Measurements from ENCODE around the gene SPAG8.
A peak's percentile ranks its signal among the peaks of the same experiment; 100 is the strongest.

The SPAG8 gene

DNA sequence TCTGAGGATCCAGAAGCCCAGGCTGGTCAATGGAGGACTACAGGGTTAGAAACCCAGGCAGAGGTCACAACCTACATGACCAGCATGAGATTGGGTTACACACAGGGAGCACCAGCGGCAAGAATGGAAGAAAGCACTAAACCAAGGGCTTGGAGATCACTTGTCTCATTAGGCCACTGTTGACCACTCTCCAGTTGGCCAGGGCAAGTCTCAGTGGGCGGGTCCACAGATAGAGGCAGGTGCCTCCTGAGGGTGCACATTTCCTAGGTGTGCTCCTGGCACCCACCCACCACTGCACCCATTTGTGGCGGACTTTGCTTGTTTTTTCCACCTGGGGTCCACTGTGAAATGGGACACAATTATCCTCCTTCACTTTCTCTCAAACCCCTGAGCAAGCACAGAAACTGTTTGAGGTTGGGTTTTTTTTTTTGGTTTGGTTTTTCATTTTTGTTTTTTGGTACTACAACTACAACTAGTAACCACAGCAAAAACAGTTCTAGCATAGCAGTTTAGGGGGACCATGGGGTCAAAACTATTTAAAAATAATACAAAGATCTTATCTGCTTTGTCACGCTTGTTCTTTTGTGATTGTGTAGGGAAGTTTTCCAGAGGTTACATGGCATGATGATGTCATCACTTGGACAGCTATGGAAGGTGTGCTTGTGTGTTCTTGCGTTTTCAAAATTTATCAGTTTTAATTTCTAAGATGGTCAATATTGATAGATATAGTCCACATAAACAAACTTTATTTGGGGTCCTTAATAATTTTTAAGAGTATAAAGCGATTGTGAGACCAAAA is 14.6 kb downstream of the SPAG8 start:
- H3K27me3 ChIP-seq (replicated peaks; ENCODE audit: insufficient read depth, low read length), result peaks cover 5% of the 10 kb centered on the region; the same call in 1 of the 2 replicates
- peak; percentile 37 for DNase-seq
- no peak overlapping the region for H2AFZ ChIP-seq (ENCODE audit: low read length)
- no peaks in the 10 kb centered on the region for H3K36me3 ChIP-seq (replicated peaks; ENCODE audit: insufficient read depth, low read length)
- no peaks in the 10 kb centered on the region for H4K20me1 ChIP-seq (ENCODE audit: insufficient read depth, low read length)
- H3K9me2 ChIP-seq (replicated peaks; ENCODE audit: insufficient read depth, low read length), result no peaks in the 10 kb centered on the region
- TF ChIP-seq EZH2 (optimal IDR thresholded peaks at IDR 0.05; ENCODE audit: low read depth, low read length) (no peak), EZH2phosphoT487 (IDR thresholded peaks at IDR 0.05; ENCODE audit: low read length) (no peak)
- TF ChIP-seq, protein P1, sequence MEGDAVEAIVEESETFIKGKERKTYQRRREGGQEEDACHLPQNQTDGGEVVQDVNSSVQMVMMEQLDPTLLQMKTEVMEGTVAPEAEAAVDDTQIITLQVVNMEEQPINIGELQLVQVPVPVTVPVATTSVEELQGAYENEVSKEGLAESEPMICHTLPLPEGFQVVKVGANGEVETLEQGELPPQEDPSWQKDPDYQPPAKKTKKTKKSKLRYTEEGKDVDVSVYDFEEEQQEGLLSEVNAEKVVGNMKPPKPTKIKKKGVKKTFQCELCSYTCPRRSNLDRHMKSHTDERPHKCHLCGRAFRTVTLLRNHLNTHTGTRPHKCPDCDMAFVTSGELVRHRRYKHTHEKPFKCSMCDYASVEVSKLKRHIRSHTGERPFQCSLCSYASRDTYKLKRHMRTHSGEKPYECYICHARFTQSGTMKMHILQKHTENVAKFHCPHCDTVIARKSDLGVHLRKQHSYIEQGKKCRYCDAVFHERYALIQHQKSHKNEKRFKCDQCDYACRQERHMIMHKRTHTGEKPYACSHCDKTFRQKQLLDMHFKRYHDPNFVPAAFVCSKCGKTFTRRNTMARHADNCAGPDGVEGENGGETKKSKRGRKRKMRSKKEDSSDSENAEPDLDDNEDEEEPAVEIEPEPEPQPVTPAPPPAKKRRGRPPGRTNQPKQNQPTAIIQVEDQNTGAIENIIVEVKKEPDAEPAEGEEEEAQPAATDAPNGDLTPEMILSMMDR (IDR thresholded peaks at IDR 0.05; ENCODE audit: low read length), result no peak
- no peak overlapping the region for H3K9ac ChIP-seq (ENCODE audit: low read length)
- no peak overlapping the region for H3K4me3 ChIP-seq (ENCODE audit: low read length)
- peak overlapping the region; percentile 9; the same call in 1 of the 2 replicates for H3K4me2 ChIP-seq (ENCODE audit: low read depth, low read length)
- no peak overlapping the region for H3K27ac ChIP-seq (ENCODE audit: low read length)
- H3F3A ChIP-seq (ENCODE audit: insufficient read depth, low read length), result 0 out of 2 replicates have a peak, but pooled peaks cover 5% of the 10 kb centered on the region
- H3K9me3 ChIP-seq (replicated peaks; ENCODE audit: insufficient read depth, low read length), result no peaks in the 10 kb centered on the region
- peaks cover 23% of the 10 kb centered on the region for H3K4me1 ChIP-seq (ENCODE audit: low read length)
- H3K79me2 ChIP-seq (ENCODE audit: low read length), result no peaks in the 10 kb centered on the region

DNA sequence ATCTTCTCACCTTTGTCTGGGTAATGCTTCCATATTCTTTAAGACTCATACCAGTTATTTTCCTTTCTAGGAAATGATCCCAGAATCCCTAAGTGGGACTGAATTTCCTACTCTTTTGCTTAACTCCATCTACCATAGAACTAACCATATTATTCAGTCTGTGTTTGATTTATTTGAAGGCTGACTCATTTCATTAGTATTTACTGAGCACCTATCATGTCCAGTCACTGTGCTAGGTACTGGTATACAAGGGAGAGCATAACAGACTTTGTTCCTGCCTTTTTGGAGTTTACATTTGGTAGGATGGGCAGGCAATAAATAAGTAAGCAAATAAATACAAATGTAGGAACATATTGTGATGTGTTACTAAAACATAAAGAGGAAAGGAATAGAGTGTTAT is 16.4 kb downstream of the SPAG8 start:
- DNase-seq, result no peak
- no peaks in the 10 kb centered on the region for H4K20me1 ChIP-seq (ENCODE audit: insufficient read depth, low read length)
- no peak overlapping the region for H3K4me2 ChIP-seq (ENCODE audit: low read depth, low read length)
- H3K9ac ChIP-seq (ENCODE audit: low read length), result no peak overlapping the region
- 0 out of 2 replicates have a peak, but pooled peaks cover 5% of the 10 kb centered on the region for H3F3A ChIP-seq (ENCODE audit: insufficient read depth, low read length)
- H3K9me3 ChIP-seq (replicated peaks; ENCODE audit: insufficient read depth, low read length), result no peaks in the 10 kb centered on the region
- no peak overlapping the region for H2AFZ ChIP-seq (ENCODE audit: low read length)
- H3K79me2 ChIP-seq (ENCODE audit: low read length), result no peaks in the 10 kb centered on the region
- H3K27me3 ChIP-seq (replicated peaks; ENCODE audit: insufficient read depth, low read length), result peaks cover 5% of the 10 kb centered on the region; the same call in 1 of the 2 replicates
- H3K4me1 ChIP-seq (ENCODE audit: low read length), result peaks cover 23% of the 10 kb centered on the region
- H3K4me3 ChIP-seq (ENCODE audit: low read length), result no peak overlapping the region
- no peak overlapping the region for H3K27ac ChIP-seq (ENCODE audit: low read length)
- no peaks in the 10 kb centered on the region for H3K36me3 ChIP-seq (replicated peaks; ENCODE audit: insufficient read depth, low read length)
- H3K9me2 ChIP-seq (replicated peaks; ENCODE audit: insufficient read depth, low read length), result no peaks in the 10 kb centered on the region
- TF ChIP-seq EZH2phosphoT487 (IDR thresholded peaks at IDR 0.05; ENCODE audit: low read length), result no peak
- no peak for TF ChIP-seq EZH2 (optimal IDR thresholded peaks at IDR 0.05; ENCODE audit: low read depth, low read length)
- TF ChIP-seq, protein P1 (IDR thresholded peaks at IDR 0.05; ENCODE audit: low read length), result no peak

DNA sequence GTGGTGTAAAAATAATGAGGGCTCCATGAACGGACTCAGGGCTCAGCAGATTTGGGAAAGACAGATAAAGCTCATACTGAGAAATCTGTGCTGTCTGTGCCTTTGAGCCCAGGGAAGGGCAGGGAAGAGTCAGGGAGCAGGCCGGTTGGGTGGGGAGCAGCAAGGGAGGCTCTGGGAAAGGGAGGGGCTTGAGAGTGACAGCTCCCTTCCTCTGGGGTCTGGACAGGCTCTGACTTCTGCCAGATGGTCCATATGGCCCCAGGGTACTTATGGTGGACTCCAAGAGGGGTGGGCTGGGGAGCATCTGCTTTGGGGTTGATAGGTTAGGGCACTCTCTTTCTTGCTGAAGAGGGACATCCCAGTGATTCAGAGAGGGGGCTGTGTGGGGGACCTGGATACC is 18.6 kb downstream of the SPAG8 start:
- H3K36me3 ChIP-seq (replicated peaks; ENCODE audit: insufficient read depth, low read length), result no peaks in the 10 kb centered on the region
- DNase-seq, result no peak
- TF ChIP-seq, protein P1 (IDR thresholded peaks at IDR 0.05; ENCODE audit: low read length), result no peak
- no peak for TF ChIP-seq EZH2phosphoT487 (IDR thresholded peaks at IDR 0.05; ENCODE audit: low read length)
- TF ChIP-seq EZH2 (optimal IDR thresholded peaks at IDR 0.05; ENCODE audit: low read depth, low read length), result no peak
- peaks cover 27% of the 10 kb centered on the region for H3K4me1 ChIP-seq (ENCODE audit: low read length)
- no peaks in the 10 kb centered on the region for H3K9me3 ChIP-seq (replicated peaks; ENCODE audit: insufficient read depth, low read length)
- no peak overlapping the region for H3K4me2 ChIP-seq (ENCODE audit: low read depth, low read length)
- no peak overlapping the region for H2AFZ ChIP-seq (ENCODE audit: low read length)
- H4K20me1 ChIP-seq (ENCODE audit: insufficient read depth, low read length), result no peaks in the 10 kb centered on the region
- no peak overlapping the region for H3K27ac ChIP-seq (ENCODE audit: low read length)
- H3K27me3 ChIP-seq (replicated peaks; ENCODE audit: insufficient read depth, low read length), result peaks cover 5% of the 10 kb centered on the region; the same call in 1 of the 2 replicates
- H3F3A ChIP-seq (ENCODE audit: insufficient read depth, low read length), result peaks cover 16% of the 10 kb centered on the region
- H3K9me2 ChIP-seq (replicated peaks; ENCODE audit: insufficient read depth, low read length), result no peaks in the 10 kb centered on the region
- H3K79me2 ChIP-seq (ENCODE audit: low read length), result no peaks in the 10 kb centered on the region
- no peak overlapping the region for H3K4me3 ChIP-seq (ENCODE audit: low read length)
- no peak overlapping the region for H3K9ac ChIP-seq (ENCODE audit: low read length)

Measured in MM.1S (cell line).